Neural cell (in vitro differentiated cells): ENCODE measurements around the gene TMEM236. TPM values are rescaled to one million over a fixed set of nuclear protein-coding genes. Genes with fewer than 3 reads are reported as not detected.

ENCODE experiments used
- H2AFZ ChIP-seq: fragments of 200-600, 300-800 bp; sonication (generic), shearing (Covaris generic); 2 replicates; pipeline ENCODE4 v1.6.0; 2014; ENCODE audit warnings: low read depth, mild to moderate bottlenecking, antibody characterized with exemption, low read length, moderate library complexity
- H3F3A ChIP-seq: fragments of 200-600 bp; shearing (Covaris generic); 2 replicates; pipeline ENCODE4 v1.6.1; 2016; ENCODE audit warnings: mild to moderate bottlenecking, moderate library complexity, mixed read lengths, antibody characterized with exemption, low read length; ENCODE audit not compliant: insufficient read depth, poor library complexity, severe bottlenecking
- H3K27ac ChIP-seq: fragments of 200-600, 300-800 bp; sonication (generic), shearing (Covaris generic); 2 replicates; pipeline ENCODE4 v1.5.1; 2014; ENCODE audit warnings: mild to moderate bottlenecking, low read length, moderate library complexity
- H3K27me3 ChIP-seq: fragments of 300-800, 200-600 bp; sonication (generic), shearing (Covaris generic); 2 replicates; pipeline ENCODE4 v1.6.0; 2014; ENCODE audit warnings: mild to moderate bottlenecking, low read depth, low read length, moderate library complexity; ENCODE audit not compliant: insufficient read depth
- H3K36me3 ChIP-seq: fragments of 300-800, 200-600 bp; sonication (generic), shearing (Covaris generic); 2 replicates; pipeline ENCODE4 v1.5.1; 2014; ENCODE audit warnings: mild to moderate bottlenecking, antibody characterized with exemption, low read length, moderate library complexity; ENCODE audit not compliant: insufficient read depth
- H3K4me2 ChIP-seq: fragments of 300-800, 200-600 bp; sonication (generic), shearing (Covaris generic); 2 replicates; pipeline ENCODE4 v1.6.0; 2014; ENCODE audit warnings: mild to moderate bottlenecking, low read length
- H3K4me3 ChIP-seq: fragments of 300-800, 200-600 bp; sonication (generic), shearing (Covaris generic); 2 replicates; pipeline ENCODE4 v1.5.1; 2014; ENCODE audit warnings: mild to moderate bottlenecking, low read length, moderate library complexity
- H3K79me2 ChIP-seq: fragments of 200-600 bp; shearing (Covaris generic); replicated peaks from 2 replicates; pipeline ENCODE4 v1.6.0; 2014; ENCODE audit warnings: mild to moderate bottlenecking, low read length, moderate library complexity; ENCODE audit not compliant: insufficient read depth
- H3K9ac ChIP-seq: fragments of 300-800, 200-600 bp; sonication (generic), shearing (Covaris generic); 2 replicates; pipeline ENCODE4 v1.6.1; 2016; ENCODE audit warnings: mild to moderate bottlenecking, low read length, mixed read lengths
- H3K9me2 ChIP-seq: fragments of 200-600 bp; shearing (Covaris generic); 2 replicates; pipeline ENCODE4 v1.6.1; 2016; ENCODE audit warnings: mild to moderate bottlenecking, low read length, mixed read lengths; ENCODE audit not compliant: insufficient read depth
- H3K9me3 ChIP-seq: fragments of 200-600, 300-800 bp; sonication (generic), shearing (Covaris generic); 2 replicates; pipeline ENCODE4 v1.6.1; 2016; ENCODE audit warnings: mild to moderate bottlenecking, mixed run types, low read length, moderate library complexity, mixed read lengths
- H4K20me1 ChIP-seq: fragments of 200-600 bp; shearing (Covaris generic); 2 replicates; pipeline ENCODE4 v1.6.1; 2016; ENCODE audit warnings: mild to moderate bottlenecking, mixed run types; ENCODE audit not compliant: insufficient read depth
- EP300 ChIP-seq: fragments of 450-650 bp; conservative IDR thresholded peaks from 2 replicates; pipeline ENCODE4 v1.6.1; 2014; ENCODE audit warnings: antibody characterized with exemption, mild to moderate bottlenecking, moderate library complexity; ENCODE audit not compliant: poor library complexity, severe bottlenecking
- EZH2 ChIP-seq: fragments of 200-600, 300-800 bp; shearing (Covaris generic), sonication (generic); IDR thresholded peaks from 2 replicates; pipeline ENCODE4 v1.6.1; 2014; ENCODE audit warnings: antibody characterized with exemption, low read length, borderline replicate concordance, mild to moderate bottlenecking; ENCODE audit not compliant: insufficient read depth, poor library complexity, severe bottlenecking
- MXI1 ChIP-seq: fragments of 450-650 bp; conservative IDR thresholded peaks from 2 replicates; pipeline ENCODE4 v1.6.1; 2014; ENCODE audit warnings: antibody characterized with exemption, mild to moderate bottlenecking; ENCODE audit not compliant: poor library complexity, severe bottlenecking
- POLR2AphosphoS5 ChIP-seq: IDR thresholded peaks from 2 replicates; pipeline ENCODE4 v1.6.1; 2012
- RAD21 ChIP-seq: fragments of 450-650 bp; conservative IDR thresholded peaks from 2 replicates; pipeline ENCODE4 v1.6.1; 2014; ENCODE audit warnings: antibody characterized with exemption, mild to moderate bottlenecking, moderate library complexity
- SMC3 ChIP-seq: fragments of 450-650 bp; conservative IDR thresholded peaks from 2 replicates; pipeline ENCODE4 v1.6.1; 2014; ENCODE audit warnings: antibody characterized with exemption, mild to moderate bottlenecking, moderate library complexity; ENCODE audit not compliant: poor library complexity
- TAF1 ChIP-seq: IDR thresholded peaks from 2 replicates; pipeline ENCODE4 v1.6.1; 2012; ENCODE audit warnings: low read depth
- polyA plus RNA-seq: library from polyadenylated mRNA; depleted of rRNA; stranded (reverse); fragments of >200 nt; gene quantifications from 2 replicates; pipeline ENCODE4 v1.2.3, GENCODE V29; 2014
- TF ChIP-seq, protein P1 (sequence below): IDR thresholded peaks from 2 replicates; pipeline ENCODE4 v1.6.1; 2012; ENCODE audit warnings: borderline replicate concordance
- TF ChIP-seq, protein P2 (sequence below): fragments of 450-650 bp; IDR thresholded peaks from 2 replicates; pipeline ENCODE4 v1.5.1; 2014; ENCODE audit warnings: antibody characterized with exemption, mild to moderate bottlenecking, moderate library complexity; ENCODE audit not compliant: poor library complexity, severe bottlenecking

TMEM236 gene
- polyA plus RNA-seq, 1 donor from 2014 or later, result 0.10 TPM

DNA sequence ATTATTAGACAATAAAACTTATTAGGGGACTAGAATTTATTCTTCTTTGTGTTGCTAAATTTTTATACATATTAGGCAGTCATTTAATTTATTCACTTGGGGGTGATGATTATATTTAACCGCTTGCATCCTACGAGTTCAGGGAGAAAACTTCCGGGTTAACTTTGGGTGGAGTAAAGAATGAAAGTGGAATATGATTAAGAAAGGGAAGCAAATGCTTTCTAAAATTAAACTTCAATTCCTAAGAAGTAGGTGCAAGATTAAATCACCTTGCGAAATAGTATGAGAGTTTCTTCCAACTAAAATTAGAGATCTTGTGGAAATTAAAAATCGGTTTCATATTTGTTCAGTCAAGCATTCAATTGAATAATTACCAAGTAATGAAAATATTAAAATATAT is 90.6 kb downstream of the TMEM236 start:
- no peaks in the 10 kb centered on the region for H3F3A ChIP-seq
- no peak overlapping the region for H3K4me3 ChIP-seq
- H3K9me2 ChIP-seq, result no peaks in the 10 kb centered on the region
- H3K9me3 ChIP-seq, result no peaks in the 10 kb centered on the region
- H3K27me3 ChIP-seq, result no peaks in the 10 kb centered on the region
- H3K79me2 ChIP-seq, result no peaks in the 10 kb centered on the region
- no peak overlapping the region for H3K27ac ChIP-seq
- no peaks in the 10 kb centered on the region for H4K20me1 ChIP-seq
- H3K9ac ChIP-seq, result no peak overlapping the region
- no peaks in the 10 kb centered on the region for H3K36me3 ChIP-seq
- no peak overlapping the region for H3K4me2 ChIP-seq
- no peak overlapping the region for H2AFZ ChIP-seq
- TF ChIP-seq RAD21 (no peak), TAF1 (no peak), EP300 (no peak)
- TF ChIP-seq, protein P1, sequence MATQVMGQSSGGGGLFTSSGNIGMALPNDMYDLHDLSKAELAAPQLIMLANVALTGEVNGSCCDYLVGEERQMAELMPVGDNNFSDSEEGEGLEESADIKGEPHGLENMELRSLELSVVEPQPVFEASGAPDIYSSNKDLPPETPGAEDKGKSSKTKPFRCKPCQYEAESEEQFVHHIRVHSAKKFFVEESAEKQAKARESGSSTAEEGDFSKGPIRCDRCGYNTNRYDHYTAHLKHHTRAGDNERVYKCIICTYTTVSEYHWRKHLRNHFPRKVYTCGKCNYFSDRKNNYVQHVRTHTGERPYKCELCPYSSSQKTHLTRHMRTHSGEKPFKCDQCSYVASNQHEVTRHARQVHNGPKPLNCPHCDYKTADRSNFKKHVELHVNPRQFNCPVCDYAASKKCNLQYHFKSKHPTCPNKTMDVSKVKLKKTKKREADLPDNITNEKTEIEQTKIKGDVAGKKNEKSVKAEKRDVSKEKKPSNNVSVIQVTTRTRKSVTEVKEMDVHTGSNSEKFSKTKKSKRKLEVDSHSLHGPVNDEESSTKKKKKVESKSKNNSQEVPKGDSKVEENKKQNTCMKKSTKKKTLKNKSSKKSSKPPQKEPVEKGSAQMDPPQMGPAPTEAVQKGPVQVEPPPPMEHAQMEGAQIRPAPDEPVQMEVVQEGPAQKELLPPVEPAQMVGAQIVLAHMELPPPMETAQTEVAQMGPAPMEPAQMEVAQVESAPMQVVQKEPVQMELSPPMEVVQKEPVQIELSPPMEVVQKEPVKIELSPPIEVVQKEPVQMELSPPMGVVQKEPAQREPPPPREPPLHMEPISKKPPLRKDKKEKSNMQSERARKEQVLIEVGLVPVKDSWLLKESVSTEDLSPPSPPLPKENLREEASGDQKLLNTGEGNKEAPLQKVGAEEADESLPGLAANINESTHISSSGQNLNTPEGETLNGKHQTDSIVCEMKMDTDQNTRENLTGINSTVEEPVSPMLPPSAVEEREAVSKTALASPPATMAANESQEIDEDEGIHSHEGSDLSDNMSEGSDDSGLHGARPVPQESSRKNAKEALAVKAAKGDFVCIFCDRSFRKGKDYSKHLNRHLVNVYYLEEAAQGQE, result no peak

DNA sequence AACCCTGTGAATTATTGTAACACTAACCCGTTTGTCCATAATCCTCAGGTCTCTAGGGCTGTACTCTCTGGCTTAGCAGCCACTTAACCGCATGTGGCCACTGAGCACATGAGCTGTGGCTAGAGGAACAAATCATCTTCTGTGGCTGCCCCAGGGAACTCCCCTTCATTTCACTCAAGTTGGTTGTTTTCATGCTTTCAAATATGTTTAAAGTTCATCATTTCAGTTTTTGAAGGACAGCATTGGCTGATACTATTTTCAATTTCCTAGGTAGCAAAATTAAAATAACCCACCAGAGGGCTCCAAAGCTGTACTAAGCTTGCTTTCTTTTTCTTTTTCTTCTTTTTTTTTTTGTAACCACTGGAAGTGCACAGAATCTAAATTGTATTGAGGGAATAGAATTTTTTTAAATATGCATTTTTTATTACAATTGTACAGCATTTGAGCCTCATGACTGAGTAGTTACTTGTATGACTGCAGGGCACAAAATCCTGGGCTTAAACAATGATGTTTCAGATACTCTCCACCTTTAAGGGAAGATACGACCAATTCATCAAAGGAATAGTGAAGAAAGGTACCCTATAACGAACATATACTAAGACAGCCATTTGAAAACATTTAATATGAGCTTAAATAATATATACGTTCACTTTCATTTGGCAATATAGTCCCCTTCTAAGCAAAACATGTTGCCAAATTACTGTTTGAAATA is 95.7 kb downstream of the TMEM236 start:
- Histone ChIP-seq H3K9me3 (no peaks in the 10 kb centered on the region), H3F3A (no peaks in the 10 kb centered on the region), H3K4me2 (no peak overlapping the region), H2AFZ (no peak overlapping the region), H3K4me3 (no peak overlapping the region), H3K79me2 (no peaks in the 10 kb centered on the region), H3K9ac (no peak overlapping the region), H4K20me1 (no peaks in the 10 kb centered on the region), H3K36me3 (no peaks in the 10 kb centered on the region), H3K27ac (no peak overlapping the region), H3K27me3 (no peaks in the 10 kb centered on the region), H3K9me2 (no peaks in the 10 kb centered on the region)
- TF ChIP-seq, protein P1, result no peak
- no peak for TF ChIP-seq MXI1
- peak; percentile 88 for TF ChIP-seq RAD21
- no peak for TF ChIP-seq TAF1
- peak; percentile 95 for TF ChIP-seq SMC3
- TF ChIP-seq, protein P2, sequence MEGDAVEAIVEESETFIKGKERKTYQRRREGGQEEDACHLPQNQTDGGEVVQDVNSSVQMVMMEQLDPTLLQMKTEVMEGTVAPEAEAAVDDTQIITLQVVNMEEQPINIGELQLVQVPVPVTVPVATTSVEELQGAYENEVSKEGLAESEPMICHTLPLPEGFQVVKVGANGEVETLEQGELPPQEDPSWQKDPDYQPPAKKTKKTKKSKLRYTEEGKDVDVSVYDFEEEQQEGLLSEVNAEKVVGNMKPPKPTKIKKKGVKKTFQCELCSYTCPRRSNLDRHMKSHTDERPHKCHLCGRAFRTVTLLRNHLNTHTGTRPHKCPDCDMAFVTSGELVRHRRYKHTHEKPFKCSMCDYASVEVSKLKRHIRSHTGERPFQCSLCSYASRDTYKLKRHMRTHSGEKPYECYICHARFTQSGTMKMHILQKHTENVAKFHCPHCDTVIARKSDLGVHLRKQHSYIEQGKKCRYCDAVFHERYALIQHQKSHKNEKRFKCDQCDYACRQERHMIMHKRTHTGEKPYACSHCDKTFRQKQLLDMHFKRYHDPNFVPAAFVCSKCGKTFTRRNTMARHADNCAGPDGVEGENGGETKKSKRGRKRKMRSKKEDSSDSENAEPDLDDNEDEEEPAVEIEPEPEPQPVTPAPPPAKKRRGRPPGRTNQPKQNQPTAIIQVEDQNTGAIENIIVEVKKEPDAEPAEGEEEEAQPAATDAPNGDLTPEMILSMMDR, result peak; percentile 82
- no peak for TF ChIP-seq POLR2AphosphoS5
- TF ChIP-seq EP300, result no peak
- no peak for TF ChIP-seq EZH2
